ENCODE data around the gene AATF.

Gene AATF

GRCh38 chr17:36945140-36945539, 3.6 kb upstream of the AATF start:
- H3K9me3 ChIP-seq (ENCODE audit: low read length): no peaks in the 10 kb centered on the region
- no peaks in the 10 kb centered on the region for H3F3A ChIP-seq (ENCODE audit: insufficient read depth, low read length)
- peaks cover 10% of the 10 kb centered on the region for H3K79me2 ChIP-seq (ENCODE audit: insufficient read depth, low read length)
- peaks cover 16% of the 10 kb centered on the region for H3K4me1 ChIP-seq (ENCODE audit: insufficient read depth, low read length, severe bottlenecking)
- H3K4me2 ChIP-seq (ENCODE audit: low read length): no peak overlapping the region
- no peaks in the 10 kb centered on the region for H3K36me3 ChIP-seq (ENCODE audit: insufficient read depth, low read length)
- H3K9ac ChIP-seq (ENCODE audit: low read length): no peak overlapping the region
- no peaks in the 10 kb centered on the region for H3K9me2 ChIP-seq (ENCODE audit: low read depth, low read length)
- H2AFZ ChIP-seq (ENCODE audit: low read length): no peak overlapping the region
- H3K4me3 ChIP-seq (ENCODE audit: low read depth, low read length, poor library complexity, severe bottlenecking): no peak overlapping the region
- H4K20me1 ChIP-seq (ENCODE audit: insufficient read depth, low read length): no peaks in the 10 kb centered on the region
- H3K27me3 ChIP-seq (ENCODE audit: insufficient read depth, low read length): no peaks in the 10 kb centered on the region; the same call in 1 of the 2 replicates
- no peak overlapping the region for H3K27ac ChIP-seq (ENCODE audit: low read depth, low read length, poor library complexity, severe bottlenecking)
- no peak for TF ChIP-seq EZH2 (IDR thresholded peaks at IDR 0.05; ENCODE audit: borderline replicate concordance, low read length)
- TF ChIP-seq CTCF (IDR thresholded peaks at IDR 0.05; ENCODE audit: low read length): no peak

GRCh38 chr17:36945959-36946725, 2.6 kb upstream of the AATF start:
- H3K36me3 ChIP-seq (ENCODE audit: insufficient read depth, low read length): peaks cover 9% of the 10 kb centered on the region; the same call in 1 of the 2 replicates
- H3K9me2 ChIP-seq (ENCODE audit: low read depth, low read length): no peaks in the 10 kb centered on the region
- H4K20me1 ChIP-seq (ENCODE audit: insufficient read depth, low read length): no peaks in the 10 kb centered on the region
- peaks cover 26% of the 10 kb centered on the region for H3K4me1 ChIP-seq (ENCODE audit: insufficient read depth, low read length, severe bottlenecking)
- TF ChIP-seq EZH2 (IDR thresholded peaks at IDR 0.05; ENCODE audit: borderline replicate concordance, low read length): no peak
- TF ChIP-seq CTCF (IDR thresholded peaks at IDR 0.05; ENCODE audit: low read length): no peak
- peaks cover 20% of the 10 kb centered on the region for H3K79me2 ChIP-seq (ENCODE audit: insufficient read depth, low read length)
- no peak overlapping the region for H3K9ac ChIP-seq (ENCODE audit: low read length)
- H3F3A ChIP-seq (ENCODE audit: insufficient read depth, low read length): no peaks in the 10 kb centered on the region
- no peak overlapping the region for H3K4me2 ChIP-seq (ENCODE audit: low read length)
- H2AFZ ChIP-seq (ENCODE audit: low read length): no peak overlapping the region
- H3K27me3 ChIP-seq (ENCODE audit: insufficient read depth, low read length): no peaks in the 10 kb centered on the region; the same call in 1 of the 2 replicates
- H3K4me3 ChIP-seq (ENCODE audit: low read depth, low read length, poor library complexity, severe bottlenecking): no peak overlapping the region
- no peak overlapping the region for H3K27ac ChIP-seq (ENCODE audit: low read depth, low read length, poor library complexity, severe bottlenecking)
- H3K9me3 ChIP-seq (ENCODE audit: low read length): no peaks in the 10 kb centered on the region

GRCh38 chr17:36946726-36947091, 2.0 kb upstream of the AATF start:
- no peak overlapping the region for H3K4me3 ChIP-seq (ENCODE audit: low read depth, low read length, poor library complexity, severe bottlenecking)
- H3K36me3 ChIP-seq (ENCODE audit: insufficient read depth, low read length): peaks cover 15% of the 10 kb centered on the region; the same call in 1 of the 2 replicates
- TF ChIP-seq EZH2 (IDR thresholded peaks at IDR 0.05; ENCODE audit: borderline replicate concordance, low read length) (no peak), CTCF (IDR thresholded peaks at IDR 0.05; ENCODE audit: low read length) (no peak)
- H3K4me2 ChIP-seq (ENCODE audit: low read length): no peak overlapping the region
- no peaks in the 10 kb centered on the region for H3F3A ChIP-seq (ENCODE audit: insufficient read depth, low read length)
- H3K9me3 ChIP-seq (ENCODE audit: low read length): no peaks in the 10 kb centered on the region
- H2AFZ ChIP-seq (ENCODE audit: low read length): no peak overlapping the region
- peaks cover 21% of the 10 kb centered on the region for H3K79me2 ChIP-seq (ENCODE audit: insufficient read depth, low read length)
- no peak overlapping the region for H3K9ac ChIP-seq (ENCODE audit: low read length)
- H3K9me2 ChIP-seq (ENCODE audit: low read depth, low read length): no peaks in the 10 kb centered on the region
- H3K27ac ChIP-seq (ENCODE audit: low read depth, low read length, poor library complexity, severe bottlenecking): no peak overlapping the region
- H3K4me1 ChIP-seq (ENCODE audit: insufficient read depth, low read length, severe bottlenecking): peaks cover 30% of the 10 kb centered on the region
- H3K27me3 ChIP-seq (ENCODE audit: insufficient read depth, low read length): no peaks in the 10 kb centered on the region; the same call in 1 of the 2 replicates
- H4K20me1 ChIP-seq (ENCODE audit: insufficient read depth, low read length): no peaks in the 10 kb centered on the region
